IMR-90 (cell line): ENCODE measurements around the gene ATP9B. TPM values are rescaled to one million over a fixed set of nuclear protein-coding genes. Genes with fewer than 3 reads are reported as not detected.
"Not testable (repeated sequence)": the region's sequence is repeated elsewhere in the genome, so short reads cannot be mapped to it uniquely, and the experiment has no call there.

Experiments
- ATAC-seq: fragments of 200-7000 bp; cut with Tn5 transposase; 2 replicates; pipeline ENCODE4 v1.9.1; 2020; ENCODE audit warnings: low read depth, mild to moderate bottlenecking, moderate library complexity
- BruUV-seq: library from RNA; stranded (reverse); fragments of 400-500 nt; replicated peaks from 2 replicates; lab custom pipeline; 2021; lab: Mats Ljungman, UMichigan
- CTCF ChIA-PET: fragments of 300-600 bp; formaldehyde crosslinking; extraction: SDS; loops from one replicate; lab custom pipeline; 2021; ENCODE audit warnings: antibody characterized with exemption; lab: Yijun Ruan, JAX
- POLR2A ChIA-PET: fragments of 300-600 bp; sonication (Branson Sonifier 250); formaldehyde crosslinking; loops from one replicate; lab custom pipeline; 2022; ENCODE audit warnings: antibody characterized with exemption; ENCODE audit not compliant: unreplicated experiment; lab: Charles Lee
- DNase-seq: peaks from one replicate; pipeline ENCODE4 v3.0.0; 2013
- H2AFZ ChIP-seq: replicated peaks from 2 replicates; pipeline ENCODE3; 2013; ENCODE audit warnings: low read length, mild to moderate bottlenecking; ENCODE audit not compliant: poor library complexity
- H2AK5ac ChIP-seq: 2 replicates; pipeline ENCODE4 v1.6.1; 2013; ENCODE audit warnings: low read depth, low read length, inconsistent platforms
- H2AK9ac ChIP-seq: replicated peaks from 2 replicates; pipeline ENCODE3; 2013; ENCODE audit warnings: mild to moderate bottlenecking, low read depth, low read length, moderate library complexity; ENCODE audit not compliant: poor library complexity
- H2BK120ac ChIP-seq: 2 replicates; pipeline ENCODE4 v1.6.1; 2013; ENCODE audit warnings: low read depth, low read length, inconsistent platforms
- H2BK15ac ChIP-seq: 3 replicates; pipeline ENCODE4 v1.6.1; 2013; ENCODE audit warnings: low read depth, low read length, inconsistent platforms
- H2BK20ac ChIP-seq: 2 replicates; pipeline ENCODE4 v1.6.1; 2013; ENCODE audit warnings: low read depth, mild to moderate bottlenecking, inconsistent platforms, low read length, moderate library complexity
- H2BK5ac ChIP-seq: 2 replicates; pipeline ENCODE4 v1.6.1; 2013; ENCODE audit warnings: mild to moderate bottlenecking, low read depth, low read length, inconsistent platforms; ENCODE audit not compliant: poor library complexity, severe bottlenecking
- H3K14ac ChIP-seq: replicated peaks from 2 replicates; pipeline ENCODE4 v1.6.1; 2013; ENCODE audit warnings: low read depth, low read length, inconsistent platforms
- H3K18ac ChIP-seq: 2 replicates; pipeline ENCODE4 v1.6.1; 2013; ENCODE audit warnings: low read depth, low read length, control low read depth
- H3K23ac ChIP-seq: 2 replicates; pipeline ENCODE4 v1.6.1; 2013; ENCODE audit warnings: low read depth, low read length, inconsistent platforms
- H3K27ac ChIP-seq: 2 replicates; pipeline ENCODE4 v1.5.1; 2013; ENCODE audit warnings: mild to moderate bottlenecking, control low read depth, low read length; ENCODE audit not compliant: insufficient read depth
- H3K27me3 ChIP-seq: 2 replicates; pipeline ENCODE4 v1.6.1; 2013; ENCODE audit warnings: low read length; ENCODE audit not compliant: control insufficient read depth, insufficient read depth
- H3K36me3 ChIP-seq: 2 replicates; pipeline ENCODE4 v1.6.1; 2013; ENCODE audit warnings: low read length, mixed read lengths; ENCODE audit not compliant: control insufficient read depth, insufficient read depth
- H3K4ac ChIP-seq: 2 replicates; pipeline ENCODE4 v1.6.1; 2013; ENCODE audit warnings: low read depth, low read length, inconsistent platforms
- H3K4me1 ChIP-seq: 2 replicates; pipeline ENCODE4 v1.6.1; 2013; ENCODE audit warnings: low read length, mixed read lengths; ENCODE audit not compliant: control insufficient read depth, insufficient read depth
- H3K4me2 ChIP-seq: 2 replicates; pipeline ENCODE4 v1.6.1; 2013; ENCODE audit warnings: low read depth, mild to moderate bottlenecking, control low read depth, low read length, moderate library complexity
- H3K4me3 ChIP-seq: 2 replicates; pipeline ENCODE4 v1.5.1; 2013; ENCODE audit warnings: low read depth, mild to moderate bottlenecking, control low read depth, low read length, moderate library complexity; ENCODE audit not compliant: insufficient read depth
- H3K56ac ChIP-seq: 2 replicates; pipeline ENCODE4 v1.6.1; 2013; ENCODE audit warnings: low read length, inconsistent platforms; ENCODE audit not compliant: insufficient read depth; ENCODE audit errors: extremely low read depth
- H3K79me1 ChIP-seq, 2 experiments: 2 replicates each; pipeline ENCODE4 v1.6.1; 2013; ENCODE audit warnings: low read length in 2 of 2, inconsistent platforms in 1 of 2, low read depth in 1 of 2
- H3K9ac ChIP-seq: 2 replicates; pipeline ENCODE4 v1.6.1; 2013; ENCODE audit warnings: low read depth, low read length, control low read depth
- H3K9me1 ChIP-seq: 2 replicates; pipeline ENCODE4 v1.6.1; 2013; ENCODE audit warnings: low read length, inconsistent platforms; ENCODE audit not compliant: insufficient read depth
- H3K9me3 ChIP-seq: 2 replicates; pipeline ENCODE4 v1.6.1; 2013; ENCODE audit warnings: low read length; ENCODE audit not compliant: control insufficient read depth, insufficient read depth
- H4K20me1 ChIP-seq: 2 replicates; pipeline ENCODE4 v1.6.1; 2013; ENCODE audit warnings: low read length, inconsistent platforms; ENCODE audit not compliant: insufficient read depth
- H4K5ac ChIP-seq: 2 replicates; pipeline ENCODE4 v1.6.1; 2013; ENCODE audit warnings: mild to moderate bottlenecking, low read depth, low read length, control low read depth
- H4K8ac ChIP-seq, 2 experiments: 2 replicates each; pipeline ENCODE4 v1.6.1; 2013; ENCODE audit warnings: low read depth in 2 of 2, low read length in 2 of 2, control low read depth in 1 of 2, inconsistent platforms in 1 of 2
- H4K91ac ChIP-seq: 2 replicates; pipeline ENCODE4 v1.6.1; 2013; ENCODE audit warnings: low read depth, low read length, inconsistent platforms; ENCODE audit not compliant: insufficient read depth
- WGBS, 2 experiments: methylation state at CpG; one replicate each; pipeline versions ENCODE4 v1.1.5 to v1.1.7; 2013; ENCODE audit warnings: missing lambda C conversion rate in 2 of 2; ENCODE audit not compliant: insufficient read length in 1 of 2; ENCODE audit errors: extremely low coverage in 2 of 2; 5-methylcytosine and 5-hydroxymethylcytosine counted together
- dilution Hi-C: fragments of 300-500 bp; cut with HindIII; formaldehyde crosslinking; loops from one replicate; pipeline ENCODE4 v1.14.3; 2018; ENCODE audit warnings: low sequenced_read_pairs; ENCODE audit not compliant: unreplicated experiment
- in situ Hi-C: fragments of 300-500 bp; cut with MboI; formaldehyde crosslinking; loops from 3 replicates; pipeline ENCODE4 v1.14.3; 2019; ENCODE audit warnings: low sequenced_read_pairs, inconsistent platforms, mixed read lengths
- intact Hi-C: fragments of 100-400 bp; cut with micrococcal nuclease; formaldehyde crosslinking; loops from 2 replicates; pipeline ENCODE4 v1.10.0; 2022
- polyA plus RNA-seq, 3 experiments: library from polyadenylated mRNA; depleted of rRNA; stranded (reverse); fragments of >200 nt; gene quantifications; 2 replicates each; pipeline ENCODE4 v1.2.3, GENCODE V29; 2012; ENCODE audit warnings: low replicate concordance in 1 of 3
- total RNA-seq: library from RNA; depleted of rRNA; stranded (reverse); fragments of >200 nt; gene quantifications from 2 replicates; pipeline ENCODE4 v1.2.3, GENCODE V29; 2012

Gene ATP9B
- total and polyA plus RNA-seq, 2 of the 4 experiments (the other 2 are of a cell fraction): 11.0 to 11.5 TPM

DNA sequence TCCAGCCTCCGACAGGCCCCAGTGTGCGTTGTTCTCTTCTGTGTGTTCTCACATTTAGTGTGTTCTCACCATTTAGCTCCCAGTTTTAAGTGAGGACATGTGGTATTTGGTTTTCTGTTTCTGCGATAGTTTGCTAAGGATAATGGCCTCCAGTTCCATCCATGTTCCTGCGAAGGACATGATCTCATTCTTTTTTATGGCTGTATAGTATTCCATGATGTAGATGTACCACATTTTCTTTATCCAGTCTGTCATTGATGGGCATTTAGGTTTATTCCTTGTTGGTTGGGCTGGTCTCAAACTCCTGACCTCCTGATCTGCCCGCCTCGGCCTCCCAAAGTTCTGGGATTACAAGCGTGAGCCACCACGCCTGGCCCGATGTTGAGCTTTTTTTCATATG lies 195.9 kb downstream of the ATP9B start:
- CTCF ChIA-PET, H2AK9ac ChIP-seq, in situ Hi-C loops, H3K9ac ChIP-seq, H4K5ac ChIP-seq, H3K27me3 ChIP-seq, H3K9me1 ChIP-seq, H2BK5ac ChIP-seq, intact Hi-C loops, H3K9me3 ChIP-seq, H2AFZ ChIP-seq, H4K20me1 ChIP-seq, H3K23ac ChIP-seq, BruUV-seq, H3K4me2 ChIP-seq, H3K4me1 ChIP-seq, H3K18ac ChIP-seq, POLR2A ChIA-PET, H2AK5ac ChIP-seq, H4K91ac ChIP-seq, H2BK120ac ChIP-seq, H2BK15ac ChIP-seq, H3K4me3 ChIP-seq, H3K79me1 ChIP-seq, H4K8ac ChIP-seq, H3K14ac ChIP-seq, H3K56ac ChIP-seq, H3K4ac ChIP-seq, H3K27ac ChIP-seq, ATAC-seq, H2BK20ac ChIP-seq, DNase-seq, H3K36me3 ChIP-seq, dilution Hi-C loops: not testable (repeated sequence)
- WGBS, 2 experiments: 98% methylated on average over 5 of the region's 9 CpGs; no CpG with 5 or more reads in 1 of the 2 experiments

GRCh38 chr18:79271812-79272211 lies 202.6 kb downstream of the ATP9B start:
- DNase-seq, H3K4me1 ChIP-seq, H2BK120ac ChIP-seq, H3K27me3 ChIP-seq, H2AFZ ChIP-seq, H3K79me1 ChIP-seq, H3K14ac ChIP-seq, H3K4me2 ChIP-seq, H3K9ac ChIP-seq, H3K9me1 ChIP-seq, H2AK9ac ChIP-seq, H3K4ac ChIP-seq, H2AK5ac ChIP-seq, H4K20me1 ChIP-seq, H3K36me3 ChIP-seq, H3K9me3 ChIP-seq, in situ Hi-C loops, POLR2A ChIA-PET, H2BK15ac ChIP-seq, H4K91ac ChIP-seq, H3K56ac ChIP-seq, H3K27ac ChIP-seq, H3K18ac ChIP-seq, H4K5ac ChIP-seq, CTCF ChIA-PET, intact Hi-C loops, dilution Hi-C loops, H4K8ac ChIP-seq, H3K4me3 ChIP-seq, H2BK5ac ChIP-seq, ATAC-seq, BruUV-seq, H2BK20ac ChIP-seq, H3K23ac ChIP-seq: not testable (repeated sequence)
